ENCODE data around the gene C2orf76. TPM values are rescaled to one million over a fixed set of nuclear protein-coding genes. Genes with fewer than 3 reads are reported as not detected.
A peak's percentile ranks its signal among the peaks of the same experiment; 100 is the strongest.
"Not testable (repeated sequence)": the region's sequence is repeated elsewhere in the genome, so short reads cannot be mapped to it uniquely, and the experiment has no call there.

C2orf76 gene
- total RNA-seq, 2 donors from 2014 or later = 6.5 to 10.9 TPM

DNA sequence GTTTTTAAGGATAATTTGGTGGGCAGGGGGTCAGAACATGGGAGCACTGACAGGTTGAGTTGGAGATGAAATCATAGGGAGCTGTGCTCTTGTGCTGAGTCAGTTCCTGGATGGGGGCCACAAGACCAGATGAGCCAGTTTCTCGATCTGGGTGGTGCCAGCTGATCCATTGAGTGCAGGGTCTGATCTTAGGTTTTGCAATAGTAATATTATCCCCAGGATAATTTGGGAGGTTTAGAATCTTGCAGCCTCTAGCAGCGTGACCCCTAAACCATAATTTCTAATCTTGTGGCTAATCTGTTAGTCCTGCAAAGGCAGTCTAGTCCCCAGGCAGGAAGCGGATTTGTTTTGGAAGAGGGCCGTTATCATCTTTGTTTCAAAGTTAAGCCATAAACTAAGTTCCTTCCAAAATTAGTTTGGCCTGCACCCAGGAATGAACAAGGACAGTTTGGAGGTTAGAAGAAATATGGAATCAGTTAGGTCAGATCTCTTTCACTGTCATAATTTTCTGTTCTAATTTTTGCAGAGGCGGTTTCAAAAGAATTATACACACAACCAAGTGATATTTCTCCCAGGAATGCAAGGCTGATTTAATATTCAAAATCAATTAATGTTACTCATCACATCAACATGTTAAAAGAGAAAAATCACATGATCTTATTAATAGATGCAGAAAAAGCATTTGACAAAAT is 23.1 kb upstream of the C2orf76 start:
- H3K27ac Mint-ChIP-seq = no peak overlapping the region
- DNase-seq (ENCODE audit: low spot score) (no peak), ATAC-seq (no peak)
- H3K4me3 Mint-ChIP-seq = no peak overlapping the region
- no peaks in the 10 kb centered on the region for H3K36me3 Mint-ChIP-seq
- peaks cover 8 to 15% of the 10 kb centered on the region in 2 donors for H3K27me3 Mint-ChIP-seq
- H3K9me3 Mint-ChIP-seq = no peaks in the 10 kb centered on the region
- H3K4me1 Mint-ChIP-seq (ENCODE audit: low read depth in 2 of 2) = peaks cover 5 to 6% of the 10 kb centered on the region in 2 donors

DNA sequence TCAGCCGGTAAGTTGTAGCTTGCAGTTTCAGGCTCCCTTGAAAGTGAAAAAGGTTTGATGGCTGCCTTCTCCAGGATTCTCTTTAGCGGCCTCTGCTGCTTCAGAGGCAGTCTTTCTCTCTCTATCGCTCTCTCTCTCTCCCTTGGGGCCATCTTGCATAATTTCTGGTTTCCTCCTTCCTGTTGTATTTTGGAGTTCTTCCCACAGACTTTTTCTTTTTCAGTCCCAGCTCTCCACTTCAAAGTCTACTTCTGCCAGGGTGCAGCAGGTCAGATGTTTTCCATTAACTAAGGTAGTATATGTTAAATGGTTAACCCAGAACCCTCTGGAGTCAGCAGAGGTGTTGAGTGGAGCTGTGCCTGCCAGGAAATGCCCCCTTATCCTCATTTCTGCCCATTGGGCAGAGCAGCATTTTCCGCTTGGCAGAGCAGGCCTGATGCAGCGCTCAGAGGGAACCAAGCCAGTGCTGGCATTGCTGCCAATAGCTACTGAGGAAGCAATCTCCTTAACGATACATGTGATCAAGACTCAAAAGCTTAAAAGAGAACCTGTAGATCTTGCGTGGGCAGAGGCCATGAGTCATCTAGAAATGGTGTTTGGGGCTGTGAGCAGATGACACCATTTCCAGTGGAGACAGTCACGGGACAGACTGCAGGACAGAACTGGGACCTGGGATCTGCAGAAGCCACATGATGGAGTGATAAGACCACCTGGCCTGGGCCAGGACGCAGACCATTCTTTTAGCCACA is 20.9 kb upstream of the C2orf76 start:
- peaks cover 5 to 6% of the 10 kb centered on the region in 2 donors for H3K4me1 Mint-ChIP-seq (ENCODE audit: low read depth in 2 of 2)
- DNase-seq (ENCODE audit: low spot score) = no peak
- H3K27ac Mint-ChIP-seq = no peak overlapping the region

DNA sequence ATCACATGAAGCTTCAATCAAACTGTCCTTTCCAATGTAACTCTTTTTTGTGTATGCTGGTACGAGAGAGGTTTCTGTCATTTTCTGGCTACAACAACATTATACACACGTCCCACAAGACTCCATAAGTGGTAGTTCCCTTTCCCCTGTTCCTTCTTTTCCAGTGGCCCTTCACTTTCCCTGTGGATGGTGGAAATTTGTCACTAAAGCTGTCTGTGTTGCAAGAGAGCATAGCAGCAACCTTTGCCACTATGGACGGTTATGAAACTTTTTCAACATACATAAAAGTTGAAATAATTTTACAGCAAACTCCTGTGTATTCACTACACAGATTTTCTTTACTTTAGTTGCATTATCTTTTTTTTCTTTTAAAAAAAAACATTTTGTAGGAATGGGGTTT is 18.8 kb upstream of the C2orf76 start:
- Mint-ChIP-seq H3K27ac (no peak overlapping the region), H3K4me1 (ENCODE audit: low read depth in 2 of 2) (peaks cover 5 to 6% of the 10 kb centered on the region in 2 donors), H3K27me3 (peaks cover 16 to 23% of the 10 kb centered on the region in 2 donors), H3K9me3 (no peaks in the 10 kb centered on the region), H3K4me3 (no peak overlapping the region), H3K36me3 (no peaks in the 10 kb centered on the region)
- DNase-seq (ENCODE audit: low spot score) = no peak
- no peak for ATAC-seq

More for the DNA sequence above, 20.9 kb upstream of the C2orf76 start:
- peak overlapping the region; percentile 35 for H3K4me3 Mint-ChIP-seq
- peaks cover 16 to 23% of the 10 kb centered on the region in 2 donors for H3K27me3 Mint-ChIP-seq
- no peaks in the 10 kb centered on the region for H3K36me3 Mint-ChIP-seq
- H3K9me3 Mint-ChIP-seq = no peaks in the 10 kb centered on the region
- no peak for ATAC-seq

- DNase-seq (ENCODE audit: low spot score) (no peak), ATAC-seq (no peak)
- H3K27me3 Mint-ChIP-seq = peaks cover 16 to 21% of the 10 kb centered on the region in 2 donors
- H3K27ac Mint-ChIP-seq = no peak overlapping the region
- H3K36me3 Mint-ChIP-seq = no peaks in the 10 kb centered on the region
- H3K4me1 Mint-ChIP-seq (ENCODE audit: low read depth in 2 of 2) = peaks cover 5 to 6% of the 10 kb centered on the region in 2 donors
- no peaks in the 10 kb centered on the region for H3K9me3 Mint-ChIP-seq
- no peak overlapping the region for H3K4me3 Mint-ChIP-seq
Measured at GRCh38 chr2:119384971-119385370, 18.3 kb upstream of the C2orf76 start.

DNA sequence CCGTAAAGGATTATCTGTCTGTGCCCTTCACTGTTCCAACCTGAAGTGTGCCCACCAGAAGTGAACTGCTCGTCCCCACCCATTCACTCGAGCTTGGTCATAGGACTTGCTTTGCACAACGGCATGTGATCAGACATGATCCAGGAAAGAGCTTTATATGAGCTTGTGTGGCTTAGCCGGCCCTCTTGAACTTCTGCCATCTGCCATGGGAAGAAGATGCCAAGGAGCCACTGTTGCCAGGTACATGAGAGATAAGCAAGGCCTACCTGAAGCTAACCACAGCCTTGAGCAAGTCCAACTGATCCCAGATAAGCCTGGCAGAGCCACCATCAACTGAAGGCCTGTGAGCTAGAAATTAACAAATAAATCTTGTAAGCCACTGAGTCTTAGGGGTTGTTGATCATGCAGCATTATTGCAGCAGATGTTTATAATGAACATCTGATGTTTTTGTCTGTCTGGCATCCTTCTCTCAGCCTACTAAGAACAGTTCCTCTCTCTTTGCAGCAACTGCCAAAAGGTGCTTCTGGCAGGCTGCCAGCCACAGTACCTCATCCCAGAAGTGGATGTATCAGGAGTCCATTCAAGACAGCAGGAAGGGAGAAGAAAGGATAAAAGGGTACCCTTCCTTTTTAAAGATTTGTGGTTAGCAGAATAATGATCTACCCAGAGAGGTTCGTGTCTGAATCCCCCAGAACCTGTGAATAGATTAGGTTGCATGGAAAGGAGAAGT is 16.9 kb upstream of the C2orf76 start:
- H3K36me3 Mint-ChIP-seq = no peaks in the 10 kb centered on the region
- no peak overlapping the region for H3K4me3 Mint-ChIP-seq
- H3K27ac Mint-ChIP-seq = no peak overlapping the region
- no peak for DNase-seq (ENCODE audit: low spot score)
- peak in 1 of 2 donors; percentile 20 for ATAC-seq
- peaks cover 5 to 6% of the 10 kb centered on the region in 2 donors for H3K4me1 Mint-ChIP-seq (ENCODE audit: low read depth in 2 of 2)
- peaks cover 15 to 16% of the 10 kb centered on the region in 2 donors for H3K27me3 Mint-ChIP-seq
- H3K9me3 Mint-ChIP-seq = no peaks in the 10 kb centered on the region

- ATAC-seq = no peak
- no peak overlapping the region for H3K4me3 Mint-ChIP-seq
- no peak for DNase-seq (ENCODE audit: low spot score)
- peaks cover 11% of the 10 kb centered on the region for H3K36me3 Mint-ChIP-seq
- no peaks in the 10 kb centered on the region for H3K27me3 Mint-ChIP-seq
- H3K9me3 Mint-ChIP-seq = no peaks in the 10 kb centered on the region
- no peaks in the 10 kb centered on the region for H3K4me1 Mint-ChIP-seq (ENCODE audit: low read depth in 2 of 2)
- no peak overlapping the region for H3K27ac Mint-ChIP-seq
Measured at GRCh38 chr2:119378566-119378965, 11.9 kb upstream of the C2orf76 start.

DNA sequence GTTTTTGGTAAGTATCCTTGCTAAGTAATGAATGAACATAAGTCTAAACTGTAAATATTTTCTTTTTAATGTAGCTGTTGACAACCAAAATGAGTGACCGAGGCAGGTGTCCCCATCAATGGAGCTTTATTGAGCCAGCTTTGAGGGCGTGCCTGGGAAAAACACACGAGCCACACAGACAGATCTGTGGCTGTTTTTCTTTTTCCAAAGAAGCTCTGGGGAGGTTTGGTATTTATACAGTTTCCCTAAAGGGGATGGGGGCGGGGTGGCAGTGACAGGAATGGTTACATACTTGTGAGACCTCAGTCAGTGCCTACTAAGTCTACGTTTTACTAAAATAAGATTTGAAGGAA is 11.3 kb upstream of the C2orf76 start:
- Mint-ChIP-seq H3K9me3 (no peaks in the 10 kb centered on the region), H3K27me3 (no peaks in the 10 kb centered on the region), H3K27ac (no peak overlapping the region), H3K4me3 (no peak overlapping the region), H3K36me3 (peaks cover 13% of the 10 kb centered on the region), H3K4me1 (ENCODE audit: low read depth in 2 of 2) (no peaks in the 10 kb centered on the region)
- ATAC-seq (no peak), DNase-seq (ENCODE audit: low spot score) (no peak)

DNA sequence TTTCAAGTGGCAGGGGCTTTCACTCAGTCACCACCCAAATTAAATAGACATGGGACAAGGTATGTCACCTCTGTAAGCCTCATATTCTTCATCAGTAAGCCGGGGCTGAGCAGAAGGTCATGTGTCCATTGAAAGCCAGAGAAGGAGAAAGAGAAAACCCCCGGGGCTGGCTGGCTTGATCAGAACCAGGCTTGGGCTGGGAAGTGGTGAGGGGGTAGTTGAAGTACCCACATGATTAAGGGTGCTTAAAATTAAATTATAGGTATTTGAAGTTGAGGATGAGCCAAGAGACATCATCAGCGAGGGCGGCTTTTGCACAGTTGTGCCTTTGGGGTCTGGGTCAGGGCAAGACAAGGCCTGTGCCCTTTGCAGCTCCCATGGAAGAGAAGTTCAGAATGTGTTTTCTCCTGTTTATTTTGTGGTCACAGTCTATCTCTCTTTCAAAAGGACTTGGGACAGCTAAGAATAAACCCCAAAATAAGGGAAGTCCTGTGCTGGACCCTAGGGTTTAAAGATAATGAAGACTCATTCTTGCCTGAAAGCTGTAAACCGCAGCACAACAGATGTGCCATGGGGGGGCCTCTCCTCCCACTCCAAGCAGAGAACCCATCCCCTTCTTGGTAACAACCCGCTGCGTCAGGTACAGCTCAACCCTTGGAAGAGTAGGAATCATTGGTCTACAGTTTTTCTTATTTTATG is 10.8 kb upstream of the C2orf76 start:
- no peak for ATAC-seq
- no peak overlapping the region for H3K27ac Mint-ChIP-seq
- no peak for DNase-seq (ENCODE audit: low spot score)
- no peaks in the 10 kb centered on the region for H3K4me1 Mint-ChIP-seq (ENCODE audit: low read depth in 2 of 2)
- H3K36me3 Mint-ChIP-seq = peaks cover 17% of the 10 kb centered on the region
- H3K9me3 Mint-ChIP-seq = no peaks in the 10 kb centered on the region
- no peak overlapping the region for H3K4me3 Mint-ChIP-seq
- no peaks in the 10 kb centered on the region for H3K27me3 Mint-ChIP-seq

DNA sequence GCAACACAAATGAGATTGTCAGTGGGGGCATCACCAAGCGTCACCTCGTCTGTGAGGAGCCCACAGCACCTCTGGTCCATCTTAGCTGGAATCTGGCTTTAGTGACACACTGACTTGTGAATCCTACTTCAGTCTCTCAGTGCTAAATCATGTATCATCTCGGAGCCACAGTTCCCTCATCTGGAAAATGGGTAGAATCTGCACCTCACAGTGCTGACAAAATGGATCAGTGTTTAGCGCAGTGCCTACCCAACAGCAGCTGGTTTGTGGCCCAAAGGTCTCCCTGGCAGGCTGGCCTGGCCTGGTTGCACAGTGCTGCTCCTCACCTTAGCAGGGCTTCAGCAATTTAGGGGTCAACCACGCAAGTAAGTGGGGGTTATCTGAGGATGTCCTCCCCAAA is 10.2 kb upstream of the C2orf76 start:
- Mint-ChIP-seq H3K36me3 (peaks cover 21% of the 10 kb centered on the region), H3K27ac (no peak overlapping the region), H3K4me1 (ENCODE audit: low read depth in 2 of 2) (no peaks in the 10 kb centered on the region), H3K4me3 (no peak overlapping the region), H3K9me3 (no peaks in the 10 kb centered on the region), H3K27me3 (no peaks in the 10 kb centered on the region)
- ATAC-seq (no peak), DNase-seq (ENCODE audit: low spot score) (no peak)

GRCh38 chr2:119376406-119376805 is 9.8 kb upstream of the C2orf76 start:
- not testable (repeated sequence) for H3K4me1 Mint-ChIP-seq (ENCODE audit: low read depth in 2 of 2); H3K27me3 Mint-ChIP-seq

DNA sequence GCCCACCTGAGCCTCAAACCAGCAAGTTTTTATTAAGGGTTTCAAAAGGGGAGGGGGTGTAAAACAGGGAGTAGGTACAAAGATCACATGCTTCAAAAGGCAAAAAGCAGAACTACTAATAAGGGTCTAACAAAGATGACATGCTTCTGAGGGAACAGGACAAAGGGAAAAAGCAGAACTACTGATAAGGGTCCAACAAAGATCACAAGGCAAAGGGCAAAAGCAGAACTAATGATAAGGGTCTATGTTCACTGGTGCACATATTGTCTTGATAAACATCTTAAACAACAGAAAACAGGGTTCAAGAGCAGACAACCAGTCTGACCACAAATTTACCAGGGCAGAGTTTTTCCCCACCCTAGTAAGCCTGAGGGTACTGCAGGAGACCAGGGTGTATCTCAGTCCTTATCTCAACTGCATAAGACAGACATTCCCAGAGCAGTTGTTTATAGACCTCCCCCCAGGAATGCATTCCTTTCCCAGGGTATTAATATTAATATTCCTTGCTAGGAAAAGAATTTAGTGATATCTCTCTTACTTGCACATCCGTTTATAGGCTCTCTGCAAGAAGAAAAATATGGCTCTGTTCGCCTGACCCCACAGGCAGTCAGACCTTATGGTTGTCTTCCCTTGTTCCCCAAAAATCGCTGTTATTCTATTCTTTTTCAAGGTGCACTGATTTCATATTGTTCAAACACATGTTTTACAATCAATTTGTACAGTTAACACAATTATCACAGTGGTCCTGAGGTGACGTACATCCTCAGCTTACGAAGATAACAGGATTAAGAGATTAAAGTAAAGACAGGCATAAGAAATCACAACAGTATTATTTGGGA is 7.5 kb upstream of the C2orf76 start:
- H3K4me3 Mint-ChIP-seq; H3K9me3 Mint-ChIP-seq; H3K4me1 Mint-ChIP-seq (ENCODE audit: low read depth in 2 of 2); H3K27me3 Mint-ChIP-seq; ATAC-seq; DNase-seq (ENCODE audit: low spot score): not testable (repeated sequence)
- Mint-ChIP-seq H3K27ac (peak overlapping the region in 1 of 2 donors; percentile 19), H3K36me3 (peaks cover 35% of the 10 kb centered on the region)

More at GRCh38 chr2:119376406-119376805, 9.8 kb upstream of the C2orf76 start:
- peaks cover 22% of the 10 kb centered on the region for H3K36me3 Mint-ChIP-seq
- H3K27ac Mint-ChIP-seq; H3K9me3 Mint-ChIP-seq; ATAC-seq; DNase-seq (ENCODE audit: low spot score); H3K4me3 Mint-ChIP-seq: not testable (repeated sequence)

GRCh38 chr2:119372778-119373568 is 6.3 kb upstream of the C2orf76 start:
- H3K36me3 Mint-ChIP-seq = peaks cover 35% of the 10 kb centered on the region
- H3K27me3 Mint-ChIP-seq = no peaks in the 10 kb centered on the region
- ATAC-seq = peak in 1 of 2 donors; percentile 24
- H3K27ac Mint-ChIP-seq = peak overlapping the region in 1 of 2 donors; percentile 19
- no peak for DNase-seq (ENCODE audit: low spot score)
- no peaks in the 10 kb centered on the region for H3K9me3 Mint-ChIP-seq
- peaks cover 14 to 16% of the 10 kb centered on the region in 2 donors for H3K4me1 Mint-ChIP-seq (ENCODE audit: low read depth in 2 of 2)
- no peak overlapping the region for H3K4me3 Mint-ChIP-seq
